CD4-positive, alpha-beta T cell treated with Interleukin-4 for 4 hours (primary cell): ENCODE measurements around the gene LINC00305.

Experiments used
- DNase-seq: peaks from one replicate; pipeline ENCODE4 v3.0.0-alpha.2; 2020

The LINC00305 gene

GRCh38 chr18:64111950-64112349, 36.9 kb downstream of the LINC00305 start:
- DNase-seq = no peak

GRCh38 chr18:64110692-64111480, 38.0 kb downstream of the LINC00305 start:
- DNase-seq = no peak

GRCh38 chr18:64103986-64104385, 44.9 kb downstream of the LINC00305 start:
- DNase-seq = no peak

- no peak for DNase-seq
Observed at GRCh38 chr18:64100116-64100922, 48.6 kb downstream of the LINC00305 start.

GRCh38 chr18:64099244-64099643, 49.6 kb downstream of the LINC00305 start:
- no peak for DNase-seq

- DNase-seq = no peak
Observed at GRCh38 chr18:64097497-64097896, 51.4 kb downstream of the LINC00305 start.

GRCh38 chr18:64095056-64095455, 53.8 kb downstream of the LINC00305 start:
- DNase-seq = no peak

GRCh38 chr18:64094210-64094609, 54.7 kb downstream of the LINC00305 start:
- DNase-seq = no peak

GRCh38 chr18:64091526-64091925, 57.4 kb downstream of the LINC00305 start:
- no peak for DNase-seq

- no peak for DNase-seq
Observed at GRCh38 chr18:64090876-64091275, 58.0 kb downstream of the LINC00305 start.

- no peak for DNase-seq
Observed at GRCh38 chr18:64083916-64084315, 65.0 kb downstream of the LINC00305 start.

GRCh38 chr18:64082513-64082912, 66.4 kb downstream of the LINC00305 start:
- no peak for DNase-seq

- no peak for DNase-seq
Observed at GRCh38 chr18:64082054-64082453, 66.8 kb downstream of the LINC00305 start.

GRCh38 chr18:64073971-64074370, 74.9 kb downstream of the LINC00305 start:
- no peak for DNase-seq

- DNase-seq = no peak
Observed at GRCh38 chr18:64055019-64055418, 93.9 kb downstream of the LINC00305 start.

- no peak for DNase-seq
Observed at GRCh38 chr18:64053246-64053645, 95.6 kb downstream of the LINC00305 start.

- DNase-seq = no peak
Observed at GRCh38 chr18:64052772-64053171, 96.1 kb downstream of the LINC00305 start.

GRCh38 chr18:64044616-64045015, 104.3 kb downstream of the LINC00305 start:
- DNase-seq = no peak

GRCh38 chr18:64042728-64043358, 106.0 kb downstream of the LINC00305 start:
- no peak for DNase-seq

- DNase-seq = peak; percentile 22
Observed at GRCh38 chr18:64037812-64038414, 111.0 kb downstream of the LINC00305 start.

GRCh38 chr18:64032312-64032711, 116.6 kb downstream of the LINC00305 start:
- DNase-seq = no peak

- DNase-seq = no peak
Observed at GRCh38 chr18:64031411-64031810, 117.5 kb downstream of the LINC00305 start.
